Measurements from ENCODE around the gene CTIF. TPM values are rescaled to one million over a fixed set of nuclear protein-coding genes. Genes with fewer than 3 reads are reported as not detected.

The CTIF gene
- total and polyA plus RNA-seq, 4 donors = 12.2 to 45.7 (median 32.6) TPM

- Histone ChIP-seq H3K27me3 (ENCODE audit: control insufficient read depth in 3 of 3, insufficient read depth in 3 of 3, low read length in 2 of 3) (no peaks in the 10 kb centered on the region), H3K4me3 (no peak overlapping the region), H3K36me3 (ENCODE audit: control insufficient read depth in 4 of 4, insufficient read depth in 4 of 4, low read length in 4 of 4) (peaks cover 13 to 35% (median 19%) of the 10 kb centered on the region in 4 donors), H3K9me3 (ENCODE audit: control insufficient read depth in 4 of 4, insufficient read depth in 3 of 4, low read length in 3 of 4) (peaks cover 0 to 6% (median 3%) of the 10 kb centered on the region in 4 donors), H3K9ac (ENCODE audit: insufficient read depth in 1 of 2, low read length in 2 of 2) (no peak overlapping the region), H3K4me1 (ENCODE audit: control insufficient read depth in 5 of 5, insufficient read depth in 5 of 5, low read length in 5 of 5) (no peaks in the 10 kb centered on the region), H3K27ac (ENCODE audit: low read depth in 1 of 2, low read length in 1 of 2) (no peak overlapping the region)
- 94 to 96% methylated on average over 7 of the region's 7 CpGs for WGBS, 2 donors
- no peak for TF ChIP-seq CTCF (IDR thresholded peaks at IDR 0.05; ENCODE audit: control extremely low read depth, extremely low read depth)
- DNase-seq = no peak
- no peak for ATAC-seq (ENCODE audit: insufficient read depth, low FRiP score)
Observed at GRCh38 chr18:48669991-48670750, 131.3 kb downstream of the CTIF start.

- Histone ChIP-seq H3K9me3 (ENCODE audit: control insufficient read depth in 4 of 4, insufficient read depth in 3 of 4, low read length in 3 of 4) (peaks cover 0 to 6% (median 3%) of the 10 kb centered on the region in 4 donors), H3K36me3 (ENCODE audit: control insufficient read depth in 4 of 4, insufficient read depth in 4 of 4, low read length in 4 of 4) (peaks cover 13 to 29% (median 15%) of the 10 kb centered on the region in 4 donors), H3K27ac (ENCODE audit: low read depth in 1 of 2, low read length in 1 of 2) (no peak overlapping the region), H3K4me3 (no peak overlapping the region), H3K27me3 (ENCODE audit: control insufficient read depth in 3 of 3, insufficient read depth in 3 of 3, low read length in 2 of 3) (no peaks in the 10 kb centered on the region), H3K4me1 (ENCODE audit: control insufficient read depth in 5 of 5, insufficient read depth in 5 of 5, low read length in 5 of 5) (peaks cover 0 to 4% (median 3%) of the 10 kb centered on the region in 5 donors), H3K9ac (ENCODE audit: insufficient read depth in 1 of 2, low read length in 2 of 2) (no peak overlapping the region)
- ATAC-seq (ENCODE audit: insufficient read depth, low FRiP score) (no peak), DNase-seq (no peak)
- TF ChIP-seq CTCF (IDR thresholded peaks at IDR 0.05; ENCODE audit: control extremely low read depth, extremely low read depth) = no peak
- WGBS, 2 donors = 97 to 98% methylated on average over 4 of the region's 4 CpGs
Observed at GRCh38 chr18:48670751-48671560, 132.1 kb downstream of the CTIF start.

- H3K36me3 ChIP-seq (ENCODE audit: control insufficient read depth in 4 of 4, insufficient read depth in 4 of 4, low read length in 4 of 4) = peaks cover 11 to 23% (median 13%) of the 10 kb centered on the region in 4 donors
- H3K27me3 ChIP-seq (ENCODE audit: control insufficient read depth in 3 of 3, insufficient read depth in 3 of 3, low read length in 2 of 3) = no peaks in the 10 kb centered on the region
- no peak for TF ChIP-seq CTCF (IDR thresholded peaks at IDR 0.05; ENCODE audit: control extremely low read depth, extremely low read depth)
- H3K27ac ChIP-seq (ENCODE audit: low read depth in 1 of 2, low read length in 1 of 2) = no peak overlapping the region
- peaks cover 0 to 6% (median 3%) of the 10 kb centered on the region in 5 donors for H3K4me1 ChIP-seq (ENCODE audit: control insufficient read depth in 5 of 5, insufficient read depth in 5 of 5, low read length in 5 of 5)
- WGBS, 2 donors = 92 to 100% methylated on average over 1 of the region's 1 CpG
- peaks cover 0 to 6% (median 3%) of the 10 kb centered on the region in 4 donors for H3K9me3 ChIP-seq (ENCODE audit: control insufficient read depth in 4 of 4, insufficient read depth in 3 of 4, low read length in 3 of 4)
- DNase-seq (no peak), ATAC-seq (ENCODE audit: insufficient read depth, low FRiP score) (no peak)
- H3K9ac ChIP-seq (ENCODE audit: insufficient read depth in 1 of 2, low read length in 2 of 2) = no peak overlapping the region
- no peak overlapping the region for H3K4me3 ChIP-seq
Observed at GRCh38 chr18:48671561-48671945, 132.7 kb downstream of the CTIF start.
